ENCODE measurements around the gene ST7L.

The ST7L gene

GRCh38 chr1:112619518-112620376 is 806 bp upstream of the ST7L start, which contains the start of gene CAPZA1:
CAPZA1 (plus strand) TSS chr1:112619832; CDS start chr1:112619845, 13 bp downstream.
- peaks cover 0 to 2% of the 10 kb centered on the region in 2 donors for H3K36me3 ChIP-seq (ENCODE audit: control insufficient read depth in 1 of 2, insufficient read depth in 2 of 2, low read length in 2 of 2)
- peaks cover 19 to 29% of the 10 kb centered on the region in 2 donors for H3K4me1 ChIP-seq (ENCODE audit: control insufficient read depth in 1 of 2, insufficient read depth in 2 of 2, low read length in 2 of 2)
- no peaks in the 10 kb centered on the region for H3K27me3 ChIP-seq (ENCODE audit: control insufficient read depth in 1 of 2, insufficient read depth in 2 of 2, low read length in 2 of 2)

GRCh38 chr1:112618114-112618720 is 724 bp downstream of the ST7L start:
- H3K4me3 ChIP-seq (ENCODE audit: low read depth in 1 of 2, low read length in 2 of 2) = peak overlapping the region; percentile 98 to 99
- peaks cover 0 to 6% of the 10 kb centered on the region in 2 donors for H3K36me3 ChIP-seq (ENCODE audit: control insufficient read depth in 1 of 2, insufficient read depth in 2 of 2, low read length in 2 of 2)
- H3K4me1 ChIP-seq (ENCODE audit: control insufficient read depth in 1 of 2, insufficient read depth in 2 of 2, low read length in 2 of 2) = peaks cover 19 to 27% of the 10 kb centered on the region in 2 donors
- no peaks in the 10 kb centered on the region for H3K9me3 ChIP-seq (ENCODE audit: control insufficient read depth in 1 of 2, low read length in 2 of 2)
- no peaks in the 10 kb centered on the region for H3K27me3 ChIP-seq (ENCODE audit: control insufficient read depth in 1 of 2, insufficient read depth in 2 of 2, low read length in 2 of 2)
- H3K27ac ChIP-seq (ENCODE audit: low read depth, low read length) = peak overlapping the region; percentile 95
- H3K9ac ChIP-seq (ENCODE audit: low read depth in 1 of 2, low read length in 2 of 2) = peak overlapping the region; percentile 99 to 100

More at GRCh38 chr1:112619518-112620376, 806 bp upstream of the ST7L start, which contains the start of gene CAPZA1:
- peak within 1 kb of the TSS; percentile 98 to 99 for H3K4me3 ChIP-seq (ENCODE audit: low read depth in 1 of 2, low read length in 2 of 2)
- H3K9ac ChIP-seq (ENCODE audit: low read depth in 1 of 2, low read length in 2 of 2) = peak within 1 kb of the TSS; percentile 99 to 100
- H3K9me3 ChIP-seq (ENCODE audit: control insufficient read depth in 1 of 2, low read length in 2 of 2) = no peaks in the 10 kb centered on the region
- H3K27ac ChIP-seq (ENCODE audit: low read depth, low read length) = peak within 1 kb of the TSS; percentile 95

GRCh38 chr1:112614460-112615065 is 4.4 kb downstream of the ST7L start:
- Histone ChIP-seq H3K9me3 (ENCODE audit: control insufficient read depth in 1 of 2, low read length in 2 of 2) (no peaks in the 10 kb centered on the region), H3K36me3 (ENCODE audit: control insufficient read depth in 1 of 2, insufficient read depth in 2 of 2, low read length in 2 of 2) (peaks cover 2 to 34% of the 10 kb centered on the region in 2 donors), H3K4me1 (ENCODE audit: control insufficient read depth in 1 of 2, insufficient read depth in 2 of 2, low read length in 2 of 2) (peaks cover 9 to 10% of the 10 kb centered on the region in 2 donors), H3K4me3 (ENCODE audit: low read depth in 1 of 2, low read length in 2 of 2) (no peak overlapping the region), H3K9ac (ENCODE audit: low read depth in 1 of 2, low read length in 2 of 2) (no peak overlapping the region), H3K27me3 (ENCODE audit: control insufficient read depth in 1 of 2, insufficient read depth in 2 of 2, low read length in 2 of 2) (no peaks in the 10 kb centered on the region), H3K27ac (ENCODE audit: low read depth, low read length) (no peak overlapping the region)

- H3K9me3 ChIP-seq (ENCODE audit: control insufficient read depth in 1 of 2, low read length in 2 of 2) = no peaks in the 10 kb centered on the region
- no peak overlapping the region for H3K27ac ChIP-seq (ENCODE audit: low read depth, low read length)
- peaks cover 4 to 62% of the 10 kb centered on the region in 2 donors for H3K36me3 ChIP-seq (ENCODE audit: control insufficient read depth in 1 of 2, insufficient read depth in 2 of 2, low read length in 2 of 2)
- no peak overlapping the region for H3K9ac ChIP-seq (ENCODE audit: low read depth in 1 of 2, low read length in 2 of 2)
- H3K27me3 ChIP-seq (ENCODE audit: control insufficient read depth in 1 of 2, insufficient read depth in 2 of 2, low read length in 2 of 2) = no peaks in the 10 kb centered on the region
- no peaks in the 10 kb centered on the region for H3K4me1 ChIP-seq (ENCODE audit: control insufficient read depth in 1 of 2, insufficient read depth in 2 of 2, low read length in 2 of 2)
- H3K4me3 ChIP-seq (ENCODE audit: low read depth in 1 of 2, low read length in 2 of 2) = no peak overlapping the region
Measured at GRCh38 chr1:112605633-112606327, 13.2 kb downstream of the ST7L start.

GRCh38 chr1:112603541-112603940 is 15.4 kb downstream of the ST7L start:
- Histone ChIP-seq H3K4me1 (ENCODE audit: control insufficient read depth in 1 of 2, insufficient read depth in 2 of 2, low read length in 2 of 2) (no peaks in the 10 kb centered on the region), H3K9ac (ENCODE audit: low read depth in 1 of 2, low read length in 2 of 2) (no peak overlapping the region), H3K36me3 (ENCODE audit: control insufficient read depth in 1 of 2, insufficient read depth in 2 of 2, low read length in 2 of 2) (peaks cover 4 to 55% of the 10 kb centered on the region in 2 donors), H3K27me3 (ENCODE audit: control insufficient read depth in 1 of 2, insufficient read depth in 2 of 2, low read length in 2 of 2) (no peaks in the 10 kb centered on the region), H3K9me3 (ENCODE audit: control insufficient read depth in 1 of 2, low read length in 2 of 2) (no peaks in the 10 kb centered on the region), H3K27ac (ENCODE audit: low read depth, low read length) (no peak overlapping the region), H3K4me3 (ENCODE audit: low read depth in 1 of 2, low read length in 2 of 2) (no peak overlapping the region)

- H3K4me3 ChIP-seq (ENCODE audit: low read depth in 1 of 2, low read length in 2 of 2) = no peak overlapping the region
- no peaks in the 10 kb centered on the region for H3K27me3 ChIP-seq (ENCODE audit: control insufficient read depth in 1 of 2, insufficient read depth in 2 of 2, low read length in 2 of 2)
- H3K36me3 ChIP-seq (ENCODE audit: control insufficient read depth in 1 of 2, insufficient read depth in 2 of 2, low read length in 2 of 2) = peaks cover 4 to 52% of the 10 kb centered on the region in 2 donors
- H3K27ac ChIP-seq (ENCODE audit: low read depth, low read length) = no peak overlapping the region
- no peaks in the 10 kb centered on the region for H3K4me1 ChIP-seq (ENCODE audit: control insufficient read depth in 1 of 2, insufficient read depth in 2 of 2, low read length in 2 of 2)
- H3K9me3 ChIP-seq (ENCODE audit: control insufficient read depth in 1 of 2, low read length in 2 of 2) = no peaks in the 10 kb centered on the region
- no peak overlapping the region for H3K9ac ChIP-seq (ENCODE audit: low read depth in 1 of 2, low read length in 2 of 2)
Measured at GRCh38 chr1:112603012-112603411, 15.9 kb downstream of the ST7L start.

- Histone ChIP-seq H3K4me3 (ENCODE audit: low read depth in 1 of 2, low read length in 2 of 2) (no peak overlapping the region), H3K36me3 (ENCODE audit: control insufficient read depth in 1 of 2, insufficient read depth in 2 of 2, low read length in 2 of 2) (peaks cover 7 to 42% of the 10 kb centered on the region in 2 donors), H3K4me1 (ENCODE audit: control insufficient read depth in 1 of 2, insufficient read depth in 2 of 2, low read length in 2 of 2) (no peaks in the 10 kb centered on the region), H3K9me3 (ENCODE audit: control insufficient read depth in 1 of 2, low read length in 2 of 2) (no peaks in the 10 kb centered on the region), H3K9ac (ENCODE audit: low read depth in 1 of 2, low read length in 2 of 2) (no peak overlapping the region), H3K27me3 (ENCODE audit: control insufficient read depth in 1 of 2, insufficient read depth in 2 of 2, low read length in 2 of 2) (no peaks in the 10 kb centered on the region), H3K27ac (ENCODE audit: low read depth, low read length) (no peak overlapping the region)
Measured at GRCh38 chr1:112599477-112599876, 19.5 kb downstream of the ST7L start.

GRCh38 chr1:112594208-112594876 is 24.6 kb downstream of the ST7L start:
- Histone ChIP-seq H3K9ac (ENCODE audit: low read depth in 1 of 2, low read length in 2 of 2) (no peak overlapping the region), H3K36me3 (ENCODE audit: control insufficient read depth in 1 of 2, insufficient read depth in 2 of 2, low read length in 2 of 2) (peaks cover 20 to 32% of the 10 kb centered on the region in 2 donors), H3K4me1 (ENCODE audit: control insufficient read depth in 1 of 2, insufficient read depth in 2 of 2, low read length in 2 of 2) (no peaks in the 10 kb centered on the region), H3K27ac (ENCODE audit: low read depth, low read length) (no peak overlapping the region), H3K4me3 (ENCODE audit: low read depth in 1 of 2, low read length in 2 of 2) (no peak overlapping the region), H3K9me3 (ENCODE audit: control insufficient read depth in 1 of 2, low read length in 2 of 2) (peaks cover 0 to 2% of the 10 kb centered on the region in 2 donors), H3K27me3 (ENCODE audit: control insufficient read depth in 1 of 2, insufficient read depth in 2 of 2, low read length in 2 of 2) (no peaks in the 10 kb centered on the region)

GRCh38 chr1:112589766-112590165 is 29.2 kb downstream of the ST7L start:
- H3K36me3 ChIP-seq (ENCODE audit: control insufficient read depth in 1 of 2, insufficient read depth in 2 of 2, low read length in 2 of 2) = peaks cover 20% of the 10 kb centered on the region in 2 donors
- peaks cover 2 to 3% of the 10 kb centered on the region in 2 donors for H3K9me3 ChIP-seq (ENCODE audit: control insufficient read depth in 1 of 2, low read length in 2 of 2)
- no peak overlapping the region for H3K9ac ChIP-seq (ENCODE audit: low read depth in 1 of 2, low read length in 2 of 2)
- no peaks in the 10 kb centered on the region for H3K4me1 ChIP-seq (ENCODE audit: control insufficient read depth in 1 of 2, insufficient read depth in 2 of 2, low read length in 2 of 2)
- H3K4me3 ChIP-seq (ENCODE audit: low read depth in 1 of 2, low read length in 2 of 2) = no peak overlapping the region
- no peak overlapping the region for H3K27ac ChIP-seq (ENCODE audit: low read depth, low read length)
- H3K27me3 ChIP-seq (ENCODE audit: control insufficient read depth in 1 of 2, insufficient read depth in 2 of 2, low read length in 2 of 2) = no peaks in the 10 kb centered on the region

Measured in duodenal mucosa (tissue), 2 donors.